Measurements from ENCODE around the gene CEP20. TPM values are rescaled to one million over a fixed set of nuclear protein-coding genes. Genes with fewer than 3 reads are reported as not detected.

CEP20 gene
- polyA plus RNA-seq, 2 of the 4 experiments (the other 2 are of a cell fraction), result 58.7 to 97.5 TPM

DNA sequence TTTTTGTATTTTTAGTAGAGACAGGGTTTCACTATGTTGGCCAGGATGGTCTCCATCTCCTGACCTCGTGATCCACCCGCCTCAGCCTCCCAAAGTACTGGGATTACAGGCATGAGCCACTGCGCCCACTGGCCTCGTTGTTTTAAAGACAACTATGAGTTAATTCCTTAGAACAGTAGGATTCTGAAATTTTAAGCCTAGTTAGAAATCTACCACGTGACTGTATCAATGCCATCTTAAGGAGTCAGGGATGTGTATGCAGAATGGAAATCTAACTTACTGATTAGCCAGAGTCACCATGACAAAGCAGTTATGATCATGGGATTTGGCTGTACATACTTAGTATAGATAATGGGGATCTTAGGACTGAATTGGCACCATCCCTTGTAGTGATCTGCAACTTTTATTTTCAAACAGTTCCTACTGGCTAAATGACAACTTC is 2.8 kb downstream of the CEP20 start (continued):
- TF ChIP-seq, protein P1, sequence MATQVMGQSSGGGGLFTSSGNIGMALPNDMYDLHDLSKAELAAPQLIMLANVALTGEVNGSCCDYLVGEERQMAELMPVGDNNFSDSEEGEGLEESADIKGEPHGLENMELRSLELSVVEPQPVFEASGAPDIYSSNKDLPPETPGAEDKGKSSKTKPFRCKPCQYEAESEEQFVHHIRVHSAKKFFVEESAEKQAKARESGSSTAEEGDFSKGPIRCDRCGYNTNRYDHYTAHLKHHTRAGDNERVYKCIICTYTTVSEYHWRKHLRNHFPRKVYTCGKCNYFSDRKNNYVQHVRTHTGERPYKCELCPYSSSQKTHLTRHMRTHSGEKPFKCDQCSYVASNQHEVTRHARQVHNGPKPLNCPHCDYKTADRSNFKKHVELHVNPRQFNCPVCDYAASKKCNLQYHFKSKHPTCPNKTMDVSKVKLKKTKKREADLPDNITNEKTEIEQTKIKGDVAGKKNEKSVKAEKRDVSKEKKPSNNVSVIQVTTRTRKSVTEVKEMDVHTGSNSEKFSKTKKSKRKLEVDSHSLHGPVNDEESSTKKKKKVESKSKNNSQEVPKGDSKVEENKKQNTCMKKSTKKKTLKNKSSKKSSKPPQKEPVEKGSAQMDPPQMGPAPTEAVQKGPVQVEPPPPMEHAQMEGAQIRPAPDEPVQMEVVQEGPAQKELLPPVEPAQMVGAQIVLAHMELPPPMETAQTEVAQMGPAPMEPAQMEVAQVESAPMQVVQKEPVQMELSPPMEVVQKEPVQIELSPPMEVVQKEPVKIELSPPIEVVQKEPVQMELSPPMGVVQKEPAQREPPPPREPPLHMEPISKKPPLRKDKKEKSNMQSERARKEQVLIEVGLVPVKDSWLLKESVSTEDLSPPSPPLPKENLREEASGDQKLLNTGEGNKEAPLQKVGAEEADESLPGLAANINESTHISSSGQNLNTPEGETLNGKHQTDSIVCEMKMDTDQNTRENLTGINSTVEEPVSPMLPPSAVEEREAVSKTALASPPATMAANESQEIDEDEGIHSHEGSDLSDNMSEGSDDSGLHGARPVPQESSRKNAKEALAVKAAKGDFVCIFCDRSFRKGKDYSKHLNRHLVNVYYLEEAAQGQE (IDR thresholded peaks at IDR 0.05), result no peak
- TF ChIP-seq NFE2L2 (conservative IDR thresholded peaks at IDR 0.05; ENCODE audit: low read length), result peak; percentile 91
- TF ChIP-seq MYC (IDR thresholded peaks at IDR 0.05; ENCODE audit: borderline replicate concordance, low read length), result no peak
- no peak for TF ChIP-seq FOSL2 (IDR thresholded peaks at IDR 0.05)
- TF ChIP-seq FOSL2 (CRISPR knock-in tag; IDR thresholded peaks at IDR 0.05), result 0 out of 2 replicates have a peak, but pooled peaks have one; percentile 18
- no peak for TF ChIP-seq RAD21 (conservative IDR thresholded peaks at IDR 0.05 in 1 of 2, IDR thresholded peaks at IDR 0.05 in 1 of 2)
- peak; percentile 84; the same call in 1 of the 2 replicates for TF ChIP-seq HOXB5 (CRISPR knock-in tag; IDR thresholded peaks at IDR 0.05)
- TF ChIP-seq HDAC2 (IDR thresholded peaks at IDR 0.05), result no peak
- peak; percentile 90 for TF ChIP-seq MAFK (IDR thresholded peaks at IDR 0.05; ENCODE audit: partially characterized antibody)
- 0 out of 2 replicates have a peak, but pooled peaks have one; percentile 69 for TF ChIP-seq ZSCAN20 (CRISPR knock-in tag; IDR thresholded peaks at IDR 0.05)
- no peak for TF ChIP-seq EP300 (IDR thresholded peaks at IDR 0.05)
- TF ChIP-seq FOXS1 (CRISPR knock-in tag; IDR thresholded peaks at IDR 0.05), result 0 out of 2 replicates have a peak, but pooled peaks have one; percentile 51
- no peak for TF ChIP-seq BHLHE40 (IDR thresholded peaks at IDR 0.05; ENCODE audit: low read depth, low read length)
- TF ChIP-seq, protein P2, sequence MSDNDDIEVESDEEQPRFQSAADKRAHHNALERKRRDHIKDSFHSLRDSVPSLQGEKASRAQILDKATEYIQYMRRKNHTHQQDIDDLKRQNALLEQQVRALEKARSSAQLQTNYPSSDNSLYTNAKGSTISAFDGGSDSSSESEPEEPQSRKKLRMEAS (IDR thresholded peaks at IDR 0.05), result no peak
- TF ChIP-seq, protein P3, sequence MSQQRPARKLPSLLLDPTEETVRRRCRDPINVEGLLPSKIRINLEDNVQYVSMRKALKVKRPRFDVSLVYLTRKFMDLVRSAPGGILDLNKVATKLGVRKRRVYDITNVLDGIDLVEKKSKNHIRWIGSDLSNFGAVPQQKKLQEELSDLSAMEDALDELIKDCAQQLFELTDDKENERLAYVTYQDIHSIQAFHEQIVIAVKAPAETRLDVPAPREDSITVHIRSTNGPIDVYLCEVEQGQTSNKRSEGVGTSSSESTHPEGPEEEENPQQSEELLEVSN (IDR thresholded peaks at IDR 0.05; ENCODE audit: borderline replicate concordance, low read depth), result no peak
- no peak for TF ChIP-seq POLR2AphosphoS2 (conservative IDR thresholded peaks at IDR 0.05; ENCODE audit: low read length)
- no peak for TF ChIP-seq RNF2 (IDR thresholded peaks at IDR 0.05; ENCODE audit: borderline replicate concordance, low read depth)
- no peak for TF ChIP-seq NPAS2 (CRISPR knock-in tag; IDR thresholded peaks at IDR 0.05; ENCODE audit: borderline replicate concordance)
- TF ChIP-seq, protein P4, sequence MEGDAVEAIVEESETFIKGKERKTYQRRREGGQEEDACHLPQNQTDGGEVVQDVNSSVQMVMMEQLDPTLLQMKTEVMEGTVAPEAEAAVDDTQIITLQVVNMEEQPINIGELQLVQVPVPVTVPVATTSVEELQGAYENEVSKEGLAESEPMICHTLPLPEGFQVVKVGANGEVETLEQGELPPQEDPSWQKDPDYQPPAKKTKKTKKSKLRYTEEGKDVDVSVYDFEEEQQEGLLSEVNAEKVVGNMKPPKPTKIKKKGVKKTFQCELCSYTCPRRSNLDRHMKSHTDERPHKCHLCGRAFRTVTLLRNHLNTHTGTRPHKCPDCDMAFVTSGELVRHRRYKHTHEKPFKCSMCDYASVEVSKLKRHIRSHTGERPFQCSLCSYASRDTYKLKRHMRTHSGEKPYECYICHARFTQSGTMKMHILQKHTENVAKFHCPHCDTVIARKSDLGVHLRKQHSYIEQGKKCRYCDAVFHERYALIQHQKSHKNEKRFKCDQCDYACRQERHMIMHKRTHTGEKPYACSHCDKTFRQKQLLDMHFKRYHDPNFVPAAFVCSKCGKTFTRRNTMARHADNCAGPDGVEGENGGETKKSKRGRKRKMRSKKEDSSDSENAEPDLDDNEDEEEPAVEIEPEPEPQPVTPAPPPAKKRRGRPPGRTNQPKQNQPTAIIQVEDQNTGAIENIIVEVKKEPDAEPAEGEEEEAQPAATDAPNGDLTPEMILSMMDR (IDR thresholded peaks at IDR 0.05), result no peak
- TF ChIP-seq CEBPB (IDR thresholded peaks at IDR 0.05), result no peak
- no peak for TF ChIP-seq SREBF2 (IDR thresholded peaks at IDR 0.05)
- no peak for TF ChIP-seq PHF8 (IDR thresholded peaks at IDR 0.05; ENCODE audit: borderline replicate concordance, low read depth)
- no peak for TF ChIP-seq JUNB (IDR thresholded peaks at IDR 0.05)

DNA sequence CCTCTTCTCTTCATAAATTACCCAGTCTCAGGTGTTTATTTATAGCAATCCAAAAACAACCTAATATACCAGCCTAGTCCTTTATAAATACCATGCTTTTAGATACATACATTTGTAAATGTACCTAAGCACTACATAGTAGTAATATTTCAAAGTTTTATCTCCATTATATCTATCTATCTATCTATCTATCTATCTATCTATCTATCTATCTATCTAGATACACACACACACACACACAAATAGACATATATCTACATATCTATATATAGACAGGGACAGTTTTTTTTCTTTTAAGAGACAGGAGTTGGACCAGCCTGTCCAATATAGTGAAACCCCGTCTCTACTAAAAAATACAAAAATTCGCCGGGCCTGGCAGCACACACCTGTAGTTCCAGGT is 5.8 kb downstream of the CEP20 start:
- ATAC-seq, result no peak
- no peak for DNase-seq (ENCODE audit: low read depth in 1 of 2, low spot score in 1 of 2)
- Histone ChIP-seq H3K9me3 (no peaks in the 10 kb centered on the region), H3K4me1 (peaks cover 80% of the 10 kb centered on the region), H3K4me3 (no peak overlapping the region), H3K27ac (peak overlapping the region in 1 of 2 experiments; percentile 98; a peak in 4 of 6 replicates), H3K4me2 (no peak overlapping the region)
- 94% methylated on average over 3 of the region's 3 CpGs for WGBS (ENCODE audit: missing lambda C conversion rate)
- FAIRE-seq, result no peak
- ChIA-PET CTCF (interaction anchor here (0.6 to 1.7 kb wide), 3 partner anchors 8 to 139 kb away, joined by 3 to 9 read pairs (median 3); no protein-coding TSS in a partner anchor), POLR2A (no interaction called here)
- TF ChIP-seq RARB (CRISPR knock-in tag; IDR thresholded peaks at IDR 0.05) (no peak), HOXB13 (CRISPR knock-in tag; IDR thresholded peaks at IDR 0.05; ENCODE audit: low read depth) (no peak), SREBF2 (IDR thresholded peaks at IDR 0.05) (no peak), MAFK (IDR thresholded peaks at IDR 0.05; ENCODE audit: partially characterized antibody) (no peak), ZNF302 (CRISPR knock-in tag; IDR thresholded peaks at IDR 0.05) (no peak), RNF2 (IDR thresholded peaks at IDR 0.05; ENCODE audit: borderline replicate concordance, low read depth) (no peak), RFX5 (IDR thresholded peaks at IDR 0.05) (no peak), FOXS1 (CRISPR knock-in tag; IDR thresholded peaks at IDR 0.05) (no peak), KDM1A (IDR thresholded peaks at IDR 0.05; ENCODE audit: low read depth) (no peak)
- TF ChIP-seq, protein P5, sequence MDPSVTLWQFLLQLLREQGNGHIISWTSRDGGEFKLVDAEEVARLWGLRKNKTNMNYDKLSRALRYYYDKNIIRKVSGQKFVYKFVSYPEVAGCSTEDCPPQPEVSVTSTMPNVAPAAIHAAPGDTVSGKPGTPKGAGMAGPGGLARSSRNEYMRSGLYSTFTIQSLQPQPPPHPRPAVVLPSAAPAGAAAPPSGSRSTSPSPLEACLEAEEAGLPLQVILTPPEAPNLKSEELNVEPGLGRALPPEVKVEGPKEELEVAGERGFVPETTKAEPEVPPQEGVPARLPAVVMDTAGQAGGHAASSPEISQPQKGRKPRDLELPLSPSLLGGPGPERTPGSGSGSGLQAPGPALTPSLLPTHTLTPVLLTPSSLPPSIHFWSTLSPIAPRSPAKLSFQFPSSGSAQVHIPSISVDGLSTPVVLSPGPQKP (IDR thresholded peaks at IDR 0.05; ENCODE audit: low read depth, low read length), result no peak
- TF ChIP-seq, protein P2 (IDR thresholded peaks at IDR 0.05), result no peak

Data from A549 (cell line).